Stimulated activated CD4-positive, alpha-beta T cell treated with anti-CD3 and anti-CD28 coated beads, Interleukin-15, amount 100 ng/mL, for 24 hours (primary cell): Measurements from ENCODE around the gene ITPK1.
"Not testable (repeated sequence)": the region's sequence is repeated elsewhere in the genome, so short reads cannot be mapped to it uniquely, and the experiment has no call there.

Source experiments
- DNase-seq: peaks from one replicate; pipeline ENCODE4 v3.0.0-alpha.2; 2020

The ITPK1 gene

GRCh38 chr14:93115821-93116675, at the start of gene ITPK1:
TSS of gene ITPK1 (minus strand) at chr14:93115925. CDS start at chr14:93115163, 762 bp downstream.
- DNase-seq = peak; percentile 66

GRCh38 chr14:93163564-93163963, 47.8 kb upstream of the ITPK1 start:
- no peak for DNase-seq

- no peak for DNase-seq
These were observed 45.8 kb upstream of the ITPK1 start for GRCh38 chr14:93161411-93161940.

- DNase-seq = peak; percentile 14
These were observed 44.7 kb upstream of the ITPK1 start for GRCh38 chr14:93160353-93160801.

GRCh38 chr14:93159625-93160352, 44.1 kb upstream of the ITPK1 start:
- DNase-seq = peak; percentile 11

- DNase-seq = not testable (repeated sequence)
These were observed 42.6 kb upstream of the ITPK1 start for GRCh38 chr14:93158349-93158748.

GRCh38 chr14:93156693-93157369, 41.1 kb upstream of the ITPK1 start:
- no peak for DNase-seq

- DNase-seq = no peak
These were observed 39.9 kb upstream of the ITPK1 start for GRCh38 chr14:93155667-93156066.

- DNase-seq = no peak
These were observed 37.4 kb upstream of the ITPK1 start for GRCh38 chr14:93153121-93153520.

- no peak for DNase-seq
These were observed 34.8 kb upstream of the ITPK1 start for GRCh38 chr14:93150227-93151208.

GRCh38 chr14:93148979-93149378, 33.3 kb upstream of the ITPK1 start:
- no peak for DNase-seq

- DNase-seq = no peak
These were observed 30.4 kb upstream of the ITPK1 start for GRCh38 chr14:93146119-93146518.

- no peak for DNase-seq
These were observed 27.3 kb upstream of the ITPK1 start for GRCh38 chr14:93142854-93143652.

GRCh38 chr14:93137864-93138263, 22.1 kb upstream of the ITPK1 start:
- DNase-seq = no peak

- not testable (repeated sequence) for DNase-seq
These were observed 20.8 kb upstream of the ITPK1 start for GRCh38 chr14:93136508-93136907.

GRCh38 chr14:93136009-93136408, 20.3 kb upstream of the ITPK1 start:
- DNase-seq = no peak

- no peak for DNase-seq
These were observed 19.7 kb upstream of the ITPK1 start for GRCh38 chr14:93135399-93135798.

GRCh38 chr14:93133464-93133863, 17.7 kb upstream of the ITPK1 start:
- DNase-seq = no peak

GRCh38 chr14:93132472-93133065, 16.8 kb upstream of the ITPK1 start:
- peak; percentile 13 for DNase-seq

GRCh38 chr14:93131257-93131820, 15.6 kb upstream of the ITPK1 start:
- not testable (repeated sequence) for DNase-seq
